Peyer's patch (tissue), 4 donors: ENCODE data around the gene LYG2. TPM values are rescaled to one million over a fixed set of nuclear protein-coding genes. Genes with fewer than 3 reads are reported as not detected.
"Not testable (repeated sequence)": the region's sequence is repeated elsewhere in the genome, so short reads cannot be mapped to it uniquely, and the experiment has no call there.

Experiments
- DNase-seq, 3 donors: peaks; one replicate each; pipeline ENCODE4 v3.0.0-alpha.2; 2017 to 2019
- H3K27ac ChIP-seq, 4 donors: fragments of 200-600 bp; sonication (generic); one replicate each; pipeline ENCODE4 v1.5.1; 2016 to 2019
- H3K27me3 ChIP-seq, 2 donors: fragments of 200-600 bp; sonication (generic); one replicate each; pipeline ENCODE4 v1.5.1; 2019
- H3K36me3 ChIP-seq, 3 donors: fragments of 200-600 bp; sonication (generic); one replicate each; pipeline ENCODE4 v1.5.1; 2016 to 2019
- H3K4me1 ChIP-seq, 4 donors: fragments of 200-600 bp; sonication (generic); one replicate each; pipeline ENCODE4 v1.5.1; 2016 to 2019
- H3K4me3 ChIP-seq, 4 donors: fragments of 200-600 bp; sonication (generic); 1 replicate in 3 of 4; 2 replicates in 1 of 4; pipeline ENCODE4 v1.5.1; 2016 to 2019; ENCODE audit warnings: mild to moderate bottlenecking in 1 of 4
- H3K9me3 ChIP-seq, 4 donors: fragments of 200-600 bp; sonication (generic); one replicate each; pipeline ENCODE4 v1.5.1; 2016 to 2019; ENCODE audit warnings: mild to moderate bottlenecking in 1 of 4
- POLR2A ChIP-seq, 2 donors: fragments of 450-650 bp; IDR thresholded peaks; one replicate each; pipeline ENCODE4 v1.5.1; 2017; ENCODE audit warnings: antibody characterized with exemption in 2 of 2, mild to moderate bottlenecking in 2 of 2, moderate library complexity in 2 of 2
- total RNA-seq, 4 donors: library from RNA; depleted of rRNA; stranded (reverse); fragments of >200 nt; gene quantifications; one replicate each; pipeline ENCODE4 v1.1.0, GENCODE V29; 2016
- TF ChIP-seq, protein P1 (sequence below), 6 experiments: fragments of 450-650 bp in 4 of 6; fragments of 200-600 bp in 2 of 6; sonication (generic) in 1 of 6; IDR thresholded peaks; one replicate each; pipeline ENCODE4 v1.5.1; 2017 to 2019; ENCODE audit warnings: antibody characterized with exemption in 6 of 6, mild to moderate bottlenecking in 3 of 6, moderate library complexity in 1 of 6

Gene LYG2
- total RNA-seq, 4 donors from 2014 or later: not detected

DNA sequence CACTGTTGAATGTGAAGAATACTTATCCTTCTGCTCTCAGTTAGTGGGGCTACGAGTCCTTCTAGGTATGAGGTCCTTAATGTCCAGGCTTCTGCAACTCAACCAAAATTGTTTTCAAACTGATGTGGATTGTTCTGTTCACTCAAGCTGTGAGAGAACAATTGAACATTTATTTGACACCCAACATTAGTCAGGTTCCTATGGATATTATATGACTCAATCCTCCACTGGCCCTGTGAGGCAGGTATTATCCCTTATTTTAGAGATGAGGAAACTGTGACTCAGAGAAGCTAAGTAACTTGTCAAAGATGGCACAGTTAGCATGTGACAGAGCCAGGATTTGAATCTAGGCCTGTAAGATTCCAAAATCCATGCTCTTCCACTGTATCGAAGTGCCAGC is 1.2 kb upstream of the LYG2 start:
- Histone ChIP-seq H3K4me1 (no peaks in the 10 kb centered on the region), H3K4me3 (no peak overlapping the region), H3K9me3 (no peaks in the 10 kb centered on the region), H3K27me3 (no peaks in the 10 kb centered on the region), H3K36me3 (no peaks in the 10 kb centered on the region), H3K27ac (no peak overlapping the region)
- TF ChIP-seq POLR2A (IDR thresholded peaks at IDR 0.05): no peak
- TF ChIP-seq, protein P1, sequence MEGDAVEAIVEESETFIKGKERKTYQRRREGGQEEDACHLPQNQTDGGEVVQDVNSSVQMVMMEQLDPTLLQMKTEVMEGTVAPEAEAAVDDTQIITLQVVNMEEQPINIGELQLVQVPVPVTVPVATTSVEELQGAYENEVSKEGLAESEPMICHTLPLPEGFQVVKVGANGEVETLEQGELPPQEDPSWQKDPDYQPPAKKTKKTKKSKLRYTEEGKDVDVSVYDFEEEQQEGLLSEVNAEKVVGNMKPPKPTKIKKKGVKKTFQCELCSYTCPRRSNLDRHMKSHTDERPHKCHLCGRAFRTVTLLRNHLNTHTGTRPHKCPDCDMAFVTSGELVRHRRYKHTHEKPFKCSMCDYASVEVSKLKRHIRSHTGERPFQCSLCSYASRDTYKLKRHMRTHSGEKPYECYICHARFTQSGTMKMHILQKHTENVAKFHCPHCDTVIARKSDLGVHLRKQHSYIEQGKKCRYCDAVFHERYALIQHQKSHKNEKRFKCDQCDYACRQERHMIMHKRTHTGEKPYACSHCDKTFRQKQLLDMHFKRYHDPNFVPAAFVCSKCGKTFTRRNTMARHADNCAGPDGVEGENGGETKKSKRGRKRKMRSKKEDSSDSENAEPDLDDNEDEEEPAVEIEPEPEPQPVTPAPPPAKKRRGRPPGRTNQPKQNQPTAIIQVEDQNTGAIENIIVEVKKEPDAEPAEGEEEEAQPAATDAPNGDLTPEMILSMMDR (IDR thresholded peaks at IDR 0.05): no peak
- DNase-seq: no peak

DNA sequence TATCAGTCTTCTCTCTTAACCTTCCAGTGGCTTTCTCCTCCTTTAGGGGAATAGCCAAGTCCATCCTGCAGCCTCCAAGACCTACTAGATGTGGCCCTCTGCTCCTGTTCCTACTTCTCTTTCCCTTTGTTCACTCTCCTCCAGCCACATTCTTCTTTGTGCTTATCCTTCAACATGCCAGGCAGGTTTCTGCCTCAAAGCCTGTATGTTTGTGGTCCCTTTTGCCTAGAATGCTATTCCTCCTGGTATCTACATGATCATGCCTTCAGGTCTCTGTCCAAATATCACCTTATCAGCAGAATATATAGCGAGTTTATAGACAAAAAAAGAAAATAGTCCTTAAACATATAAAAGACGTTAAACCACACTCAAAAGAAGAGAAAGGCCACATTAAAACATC is 5.5 kb downstream of the LYG2 start:
- Histone ChIP-seq H3K27ac (no peak overlapping the region), H3K9me3 (no peaks in the 10 kb centered on the region), H3K36me3 (no peaks in the 10 kb centered on the region), H3K4me1 (no peaks in the 10 kb centered on the region), H3K27me3 (no peaks in the 10 kb centered on the region), H3K4me3 (no peak overlapping the region)
- TF ChIP-seq POLR2A (IDR thresholded peaks at IDR 0.05): no peak
- TF ChIP-seq, protein P1 (IDR thresholded peaks at IDR 0.05): no peak
- DNase-seq: no peak

DNA sequence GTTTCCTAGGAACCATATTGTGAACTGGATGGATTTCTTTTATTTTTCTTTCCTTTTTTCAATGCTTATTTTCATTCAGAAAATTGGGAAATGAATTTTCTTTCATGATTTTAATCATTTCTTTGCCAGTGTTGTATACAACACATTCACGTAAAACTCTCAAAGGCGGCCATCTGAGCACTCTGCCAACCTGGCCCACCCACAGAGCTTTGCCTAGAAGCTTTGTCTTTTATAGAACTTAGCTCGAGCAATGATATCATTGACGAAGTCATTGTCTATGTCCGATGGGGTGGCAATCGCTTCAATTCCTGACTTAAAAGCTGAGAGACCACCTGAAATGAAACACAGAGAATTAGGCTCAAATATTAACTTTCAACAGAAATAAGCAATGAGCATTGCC is 13.3 kb downstream of the LYG2 start:
- Histone ChIP-seq H3K27ac (no peak overlapping the region), H3K27me3 (no peaks in the 10 kb centered on the region), H3K9me3 (no peaks in the 10 kb centered on the region), H3K36me3 (no peaks in the 10 kb centered on the region), H3K4me1 (no peaks in the 10 kb centered on the region), H3K4me3 (no peak overlapping the region)
- TF ChIP-seq, protein P1 (IDR thresholded peaks at IDR 0.05): no peak
- no peak for TF ChIP-seq POLR2A (IDR thresholded peaks at IDR 0.05)
- no peak for DNase-seq

DNA sequence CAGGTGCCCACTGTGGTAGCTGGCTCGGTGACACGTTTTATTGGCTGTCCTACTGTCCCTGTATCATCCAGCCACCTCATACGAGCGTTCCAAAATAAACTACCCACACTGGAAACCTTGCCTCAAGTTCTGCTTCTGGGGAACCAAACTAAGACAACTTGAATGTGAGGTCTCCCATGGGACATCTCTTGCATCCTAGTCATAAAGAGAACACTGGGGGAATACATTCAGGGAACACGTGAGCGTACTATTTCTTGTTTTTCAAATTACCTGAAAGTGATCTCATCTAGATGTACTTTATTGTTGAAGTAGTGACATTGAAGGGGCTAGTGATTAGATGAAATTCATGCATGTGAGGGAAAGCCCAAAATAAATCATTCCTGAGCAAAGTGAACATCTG is 15.0 kb downstream of the LYG2 start:
- no peak overlapping the region for H3K4me3 ChIP-seq
- no peak for DNase-seq
- H3K4me1 ChIP-seq: no peaks in the 10 kb centered on the region
- TF ChIP-seq POLR2A (IDR thresholded peaks at IDR 0.05): no peak
- TF ChIP-seq, protein P1 (IDR thresholded peaks at IDR 0.05): no peak
- no peak overlapping the region for H3K27ac ChIP-seq
- H3K9me3 ChIP-seq: no peaks in the 10 kb centered on the region
- no peaks in the 10 kb centered on the region for H3K27me3 ChIP-seq
- no peaks in the 10 kb centered on the region for H3K36me3 ChIP-seq

DNA sequence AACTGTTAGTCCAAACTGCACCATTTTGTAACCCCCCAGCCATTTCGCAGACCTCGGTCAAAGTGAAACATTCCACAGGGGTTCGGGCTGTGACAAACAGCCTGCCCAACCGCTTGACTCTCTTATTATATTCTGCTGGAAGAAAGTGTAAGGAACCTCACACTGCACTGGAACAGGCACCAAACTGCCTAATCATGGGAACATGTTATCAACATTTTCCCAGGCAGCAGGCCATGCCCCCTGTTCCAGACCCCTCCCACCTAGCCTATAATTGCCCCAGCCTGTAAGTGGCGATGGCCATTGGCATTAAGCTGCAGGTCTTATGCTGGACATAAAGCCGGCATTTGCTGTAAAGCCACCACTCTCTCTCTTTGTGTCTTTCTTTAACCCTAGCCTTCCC is 16.9 kb downstream of the LYG2 start:
- Histone ChIP-seq H3K4me3 (no peak overlapping the region), H3K4me1 (no peaks in the 10 kb centered on the region), H3K27ac (no peak overlapping the region), H3K27me3 (no peaks in the 10 kb centered on the region), H3K36me3 (no peaks in the 10 kb centered on the region), H3K9me3 (no peaks in the 10 kb centered on the region)
- TF ChIP-seq, protein P1 (IDR thresholded peaks at IDR 0.05): no peak
- DNase-seq: no peak

DNA sequence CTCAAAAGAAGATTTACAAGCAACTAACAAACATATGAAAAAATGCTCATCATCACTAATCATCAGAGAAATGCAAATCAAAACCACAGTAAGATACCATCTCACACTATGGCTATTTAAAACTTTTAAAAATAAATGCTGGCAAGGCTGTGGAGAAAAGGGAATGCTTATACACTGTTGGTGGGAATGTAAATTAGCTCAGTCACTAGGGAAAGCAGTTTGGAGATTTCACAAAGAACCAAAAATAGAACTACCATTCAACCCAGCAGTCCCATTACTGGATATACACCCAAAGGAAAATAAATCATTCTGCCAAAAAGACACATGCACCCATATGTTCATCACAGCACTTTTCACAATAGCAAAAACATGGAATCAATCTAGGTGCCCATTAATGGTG is 22.3 kb downstream of the LYG2 start:
- not testable (repeated sequence) for H3K27me3 ChIP-seq, H3K9me3 ChIP-seq, DNase-seq, H3K36me3 ChIP-seq, H3K4me1 ChIP-seq, H3K4me3 ChIP-seq, H3K27ac ChIP-seq
